Aorta (tissue), 5 donors: ENCODE results near the gene ASCL5. TPM values are rescaled to one million over a fixed set of nuclear protein-coding genes. Genes with fewer than 3 reads are reported as not detected.

Source experiments
- ATAC-seq: fragments of 200-7000 bp; cut with Tn5 transposase; one replicate; pipeline ENCODE4 v1.9.1; 2022; ENCODE audit warnings: moderate library complexity; ENCODE audit not compliant: low FRiP score
- DNase-seq, 2 donors: peaks; one replicate each; pipeline ENCODE4 v3.0.0-alpha.2; 2020
- H3K27ac ChIP-seq, 2 donors: one replicate each; pipeline ENCODE4 v1.5.1; 2013; ENCODE audit warnings: low read length in 2 of 2, mild to moderate bottlenecking in 2 of 2, moderate library complexity in 2 of 2, control low read depth in 1 of 2, inconsistent platforms in 1 of 2, low read depth in 1 of 2
- H3K27me3 ChIP-seq, 2 donors: one replicate each; pipeline ENCODE4 v1.6.1; 2013; ENCODE audit warnings: control low read depth in 1 of 2, low read length in 1 of 2, mild to moderate bottlenecking in 1 of 2, moderate library complexity in 1 of 2; ENCODE audit not compliant: insufficient read depth in 2 of 2, control insufficient read depth in 1 of 2
- H3K36me3 ChIP-seq, 2 donors: one replicate each; pipeline ENCODE4 v1.6.1; 2013; ENCODE audit warnings: control low read depth in 1 of 2, low read length in 1 of 2, mild to moderate bottlenecking in 1 of 2; ENCODE audit not compliant: insufficient read depth in 2 of 2, control insufficient read depth in 1 of 2
- H3K4me1 ChIP-seq, 2 donors: one replicate each; pipeline ENCODE4 v1.6.1; 2013; ENCODE audit warnings: low read length in 2 of 2, control low read depth in 1 of 2, mild to moderate bottlenecking in 1 of 2, moderate library complexity in 1 of 2; ENCODE audit not compliant: insufficient read depth in 2 of 2, control insufficient read depth in 1 of 2
- H3K4me3 ChIP-seq, 2 donors: one replicate each; pipeline ENCODE4 v1.5.1; 2013; ENCODE audit warnings: low read length in 2 of 2, control low read depth in 1 of 2, mild to moderate bottlenecking in 1 of 2
- H3K9me3 ChIP-seq: one replicate; pipeline ENCODE4 v1.6.1; 2013; ENCODE audit warnings: mild to moderate bottlenecking, low read length; ENCODE audit not compliant: control insufficient read depth
- WGBS, 2 donors: extraction: QIAGEN DNeasy Blood & Tissue Kit; methylation state at CpG; one replicate each; pipeline ENCODE4 v1.1.7; 2013; 5-methylcytosine and 5-hydroxymethylcytosine counted together
- intact Hi-C, 2 donors: fragments of 100-400 bp; cut with DNase I; formaldehyde crosslinking; loops; one replicate each; pipeline versions ENCODE4 v1.14.2 to v1.15.0; 2022
- polyA plus RNA-seq, 2 donors: library from polyadenylated mRNA; stranded (reverse); fragments of 200-250 nt; gene quantifications; one replicate each; pipeline ENCODE4 v1.2.3, GENCODE V29; 2013
- total RNA-seq, 2 donors: library from RNA; stranded (reverse); fragmentation: NEBNext Ultra II Directional; extraction: Animal tissue kit (Norgen Biotek cat#: 25700); gene quantifications; one replicate each; pipeline ENCODE4 v1.2.1, GENCODE V29; 2021
- donor health status: healthy with polysubstance abuse.
- donor health status: Bipolar disorder and iron deficiency.
- donor health status: DM: no; HTN: no; CAD: no.
- donor health status: DM: no; HTN: no; CAD: no.
- donor health status: DM: yes; HTN: yes; CAD: no.

The ASCL5 gene
- total and polyA plus RNA-seq, 4 donors: 0.28 TPM; not detected in 3

DNA sequence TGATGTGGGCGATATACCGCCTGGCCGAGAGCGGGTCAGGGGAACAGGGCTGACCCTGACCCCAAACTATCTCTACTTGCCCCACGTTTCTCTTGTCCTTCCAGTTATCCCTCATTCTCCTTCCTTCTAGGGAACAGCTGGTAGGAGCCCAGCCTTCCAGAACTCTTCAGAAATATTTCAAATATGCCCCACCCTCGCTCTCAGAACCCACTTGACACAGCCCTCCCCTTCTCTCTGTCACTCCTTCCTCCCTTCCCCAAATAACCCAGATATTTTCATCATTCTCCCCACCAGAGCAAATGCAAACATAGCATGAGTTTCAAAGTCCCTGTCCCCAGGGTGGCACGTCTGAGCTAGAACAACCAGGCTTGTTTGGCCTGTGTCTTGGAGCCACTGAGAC, 15.8 kb downstream of the ASCL5 start:
- WGBS, 2 donors: 85% methylated on average over 7 of the region's 7 CpGs
- Histone ChIP-seq H3K4me3 (no peak overlapping the region), H3K27me3 (no peaks in the 10 kb centered on the region), H3K4me1 (no peaks in the 10 kb centered on the region), H3K9me3 (no peaks in the 10 kb centered on the region), H3K27ac (no peak overlapping the region), H3K36me3 (no peaks in the 10 kb centered on the region)
- DNase-seq (no peak), ATAC-seq (no peak)
- intact Hi-C loops: loop anchor here (5.0 to 10.0 kb wide), 4 partner anchors 64 to 486 kb away; partner anchors contain the start of genes KIF14 (in 1 of the 2) and KIF21B (in 1 of the 2)

DNA sequence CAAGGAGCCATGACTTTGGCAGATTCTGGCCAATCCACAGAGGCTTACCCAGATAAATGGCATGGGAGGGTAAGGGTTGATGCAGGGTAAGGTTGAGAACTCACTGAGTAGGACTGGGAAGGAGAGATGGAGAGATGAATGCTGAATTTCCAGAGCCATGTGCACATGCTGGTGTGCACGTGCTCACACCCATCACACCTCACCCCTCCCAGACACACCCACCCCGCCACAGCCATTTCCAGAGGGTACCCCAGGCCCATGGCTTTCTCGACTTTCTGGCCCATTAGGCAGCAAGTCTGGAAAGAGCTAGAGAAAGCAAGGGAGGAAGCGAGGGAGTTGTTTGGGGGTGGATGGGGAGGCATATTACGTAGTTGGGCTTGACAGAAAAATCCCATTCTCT, 16.4 kb downstream of the ASCL5 start:
- intact Hi-C loops: loop anchor here (5.0 to 10.0 kb wide), 4 partner anchors 63 to 486 kb away; partner anchors contain the start of genes KIF14 (in 1 of the 2) and KIF21B (in 1 of the 2)
- H3K4me3 ChIP-seq: no peak overlapping the region
- H3K9me3 ChIP-seq: no peaks in the 10 kb centered on the region
- H3K36me3 ChIP-seq: no peaks in the 10 kb centered on the region
- no peak for DNase-seq
- H3K4me1 ChIP-seq: no peaks in the 10 kb centered on the region
- no peaks in the 10 kb centered on the region for H3K27me3 ChIP-seq
- no peak for ATAC-seq
- no peak overlapping the region for H3K27ac ChIP-seq
- 93 to 99% methylated on average over 5 of the region's 5 CpGs for WGBS, 2 donors

DNA sequence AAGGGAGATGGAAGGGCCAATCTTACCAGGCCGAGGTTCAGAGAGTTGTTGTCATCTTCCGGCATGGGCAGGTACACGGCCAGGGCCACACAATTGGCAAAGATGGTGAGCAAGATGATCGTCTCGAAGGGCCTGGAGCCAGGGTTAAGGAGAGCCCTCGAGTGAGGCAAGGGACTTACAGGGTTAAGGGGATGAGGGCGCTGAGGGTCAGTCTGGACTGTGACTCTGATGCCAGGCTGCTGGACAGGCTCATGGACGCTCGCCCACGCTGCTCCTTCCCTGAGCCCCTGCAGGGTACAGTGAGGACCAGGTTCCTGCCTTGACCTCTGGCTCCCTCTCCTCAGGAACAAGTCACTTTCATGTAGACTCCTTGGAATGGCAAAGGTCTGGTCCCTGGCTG, 16.8 kb downstream of the ASCL5 start:
- Histone ChIP-seq H3K27ac (no peak overlapping the region), H3K36me3 (no peaks in the 10 kb centered on the region), H3K27me3 (no peaks in the 10 kb centered on the region), H3K9me3 (no peaks in the 10 kb centered on the region), H3K4me1 (no peaks in the 10 kb centered on the region), H3K4me3 (no peak overlapping the region)
- DNase-seq: no peak
- intact Hi-C loops: loop anchor here (5.0 to 10.0 kb wide), 4 partner anchors 63 to 485 kb away; partner anchors contain the start of genes KIF14 (in 1 of the 2) and KIF21B (in 1 of the 2)
- WGBS, 2 donors: 91 to 95% methylated on average over 10 of the region's 10 CpGs
- no peak for ATAC-seq

DNA sequence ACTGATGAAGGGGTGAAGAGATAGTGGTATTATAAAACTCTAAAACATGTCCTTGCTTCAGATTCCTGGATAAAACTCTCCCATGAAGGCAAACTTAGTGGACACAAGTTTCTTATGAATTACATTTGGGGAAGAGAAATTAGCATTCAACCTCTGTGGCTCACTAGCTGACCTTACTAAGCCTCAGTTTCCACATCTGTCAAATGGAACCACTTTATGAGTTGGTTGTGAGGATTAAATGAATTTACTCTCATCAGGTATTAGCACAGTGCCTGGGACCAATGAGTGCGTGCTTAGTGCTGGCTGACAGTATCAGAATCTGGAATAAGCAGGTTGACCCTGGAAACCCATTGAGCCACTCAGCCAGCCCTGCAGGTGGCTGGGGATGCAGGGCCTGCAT, 17.3 kb downstream of the ASCL5 start:
- intact Hi-C loops: loop anchor here (5.0 to 10.0 kb wide), 4 partner anchors 62 to 485 kb away; partner anchors contain the start of genes KIF14 (in 1 of the 2) and KIF21B (in 1 of the 2)
- no peak overlapping the region for H3K4me3 ChIP-seq

DNA sequence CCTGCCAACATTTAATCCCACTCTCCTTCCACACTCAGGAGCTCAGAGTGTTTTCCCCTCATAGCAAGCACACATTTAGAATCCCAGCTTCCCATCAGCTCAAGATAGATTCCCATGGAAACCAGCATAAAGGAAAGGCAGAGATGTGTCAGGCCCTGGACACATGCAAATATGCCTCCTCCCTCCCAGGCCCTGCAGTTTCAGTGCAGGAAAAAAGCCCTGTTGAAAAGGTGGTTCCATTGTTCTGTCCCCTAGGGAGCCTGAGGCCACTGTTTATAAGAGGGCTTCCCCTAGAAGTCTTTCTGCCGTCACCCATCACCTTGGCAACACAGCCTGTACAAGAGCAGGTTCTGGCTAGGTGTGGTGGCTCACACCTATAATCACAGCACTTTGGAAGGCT, 18.4 kb downstream of the ASCL5 start:
- Histone ChIP-seq H3K4me1 (no peaks in the 10 kb centered on the region), H3K9me3 (no peaks in the 10 kb centered on the region), H3K27me3 (no peaks in the 10 kb centered on the region), H3K4me3 (no peak overlapping the region), H3K36me3 (no peaks in the 10 kb centered on the region), H3K27ac (no peak overlapping the region)
- intact Hi-C loops: no loop called here
- WGBS, 2 donors: 93 to 94% methylated on average over 1 of the region's 1 CpG
- DNase-seq (no peak), ATAC-seq (no peak)

More for the DNA sequence above, 17.3 kb downstream of the ASCL5 start:
- Histone ChIP-seq H3K4me1 (no peaks in the 10 kb centered on the region), H3K27ac (no peak overlapping the region), H3K9me3 (no peaks in the 10 kb centered on the region), H3K27me3 (no peaks in the 10 kb centered on the region), H3K36me3 (no peaks in the 10 kb centered on the region)
- no peak for ATAC-seq
- no peak for DNase-seq
- WGBS, 2 donors: 94 to 96% methylated on average over 1 of the region's 1 CpG

DNA sequence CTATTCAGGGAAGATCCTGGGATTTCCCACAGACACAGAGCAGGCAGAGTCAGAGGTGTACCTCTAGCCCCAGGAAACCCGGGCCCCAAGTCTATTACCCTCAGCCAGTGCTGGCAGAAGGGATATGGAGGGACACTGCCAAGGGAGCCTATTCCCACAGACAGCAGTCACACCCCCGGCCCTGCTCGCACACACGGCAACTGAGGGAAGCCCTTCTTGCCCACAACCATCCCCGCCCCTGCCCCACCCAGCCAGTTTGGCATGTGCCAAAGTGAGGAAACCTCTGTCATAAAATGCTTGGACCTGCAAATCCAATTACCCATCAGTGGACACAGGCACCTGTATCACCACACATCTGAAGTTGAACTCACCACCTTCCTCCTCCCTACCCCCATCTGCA, 21.3 kb downstream of the ASCL5 start:
- WGBS, 2 donors: 86 to 88% methylated on average over 5 of the region's 5 CpGs
- DNase-seq (peak in 1 of 2 donors; percentile 66), ATAC-seq (no peak)
- Histone ChIP-seq H3K9me3 (no peaks in the 10 kb centered on the region), H3K36me3 (no peaks in the 10 kb centered on the region), H3K27me3 (no peaks in the 10 kb centered on the region), H3K27ac (no peak overlapping the region), H3K4me3 (no peak overlapping the region), H3K4me1 (no peaks in the 10 kb centered on the region)
- intact Hi-C loops: no loop called here

DNA sequence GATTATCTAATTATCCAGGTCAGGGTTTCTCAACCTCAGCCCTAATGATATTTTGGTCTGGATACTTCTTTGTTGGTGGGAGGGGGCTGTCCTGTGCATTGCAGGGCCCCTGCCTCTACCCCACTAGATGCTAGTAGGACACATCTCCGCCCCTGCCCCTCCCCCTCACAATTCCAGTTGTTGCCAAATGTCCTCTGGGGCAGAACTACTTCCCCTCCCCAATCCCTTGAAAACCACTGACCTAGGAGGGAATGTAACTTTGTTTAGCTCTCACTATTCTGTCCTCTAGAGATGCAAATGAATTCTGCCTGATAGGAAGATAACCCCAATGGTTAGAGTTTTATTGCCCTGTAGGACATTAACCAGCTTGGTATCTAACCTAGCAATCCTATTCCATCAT, 22.8 kb downstream of the ASCL5 start:
- H3K36me3 ChIP-seq: no peaks in the 10 kb centered on the region
- WGBS, 2 donors: 63 to 69% methylated on average over 1 of the region's 1 CpG
- H3K4me1 ChIP-seq: no peaks in the 10 kb centered on the region
- no peak overlapping the region for H3K27ac ChIP-seq
- intact Hi-C loops: no loop called here
- no peaks in the 10 kb centered on the region for H3K9me3 ChIP-seq
- no peaks in the 10 kb centered on the region for H3K27me3 ChIP-seq
- no peak overlapping the region for H3K4me3 ChIP-seq
- no peak for ATAC-seq
- peak in 1 of 2 donors; percentile 39 for DNase-seq

DNA sequence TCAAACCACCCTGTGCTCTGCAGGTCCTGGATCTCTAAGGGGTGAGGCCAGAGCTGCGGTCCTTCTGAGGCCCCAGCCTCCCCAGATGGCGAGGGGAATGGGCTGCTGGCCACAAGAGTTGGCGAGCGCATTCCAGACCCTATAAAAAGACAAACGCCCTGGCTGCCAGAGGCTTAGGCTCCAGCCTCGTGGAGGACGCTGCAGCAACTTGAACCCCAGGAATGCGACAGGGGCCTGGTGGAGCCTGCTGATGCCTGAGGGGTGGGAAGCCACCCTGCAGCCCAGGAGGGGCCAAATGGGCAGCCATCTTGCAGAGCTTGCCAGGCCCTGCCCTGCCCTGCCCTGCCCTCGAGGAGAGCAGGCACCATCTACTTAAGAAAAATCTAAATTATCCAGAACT, 23.3 kb downstream of the ASCL5 start:
- WGBS, 2 donors: 45 to 70% methylated on average over 9 of the region's 9 CpGs
- Histone ChIP-seq H3K36me3 (no peaks in the 10 kb centered on the region), H3K4me1 (no peaks in the 10 kb centered on the region), H3K9me3 (no peaks in the 10 kb centered on the region), H3K4me3 (no peak overlapping the region), H3K27ac (no peak overlapping the region), H3K27me3 (no peaks in the 10 kb centered on the region)
- ATAC-seq (no peak), DNase-seq (peak in 1 of 2 donors; percentile 27)
- intact Hi-C loops: no loop called here

DNA sequence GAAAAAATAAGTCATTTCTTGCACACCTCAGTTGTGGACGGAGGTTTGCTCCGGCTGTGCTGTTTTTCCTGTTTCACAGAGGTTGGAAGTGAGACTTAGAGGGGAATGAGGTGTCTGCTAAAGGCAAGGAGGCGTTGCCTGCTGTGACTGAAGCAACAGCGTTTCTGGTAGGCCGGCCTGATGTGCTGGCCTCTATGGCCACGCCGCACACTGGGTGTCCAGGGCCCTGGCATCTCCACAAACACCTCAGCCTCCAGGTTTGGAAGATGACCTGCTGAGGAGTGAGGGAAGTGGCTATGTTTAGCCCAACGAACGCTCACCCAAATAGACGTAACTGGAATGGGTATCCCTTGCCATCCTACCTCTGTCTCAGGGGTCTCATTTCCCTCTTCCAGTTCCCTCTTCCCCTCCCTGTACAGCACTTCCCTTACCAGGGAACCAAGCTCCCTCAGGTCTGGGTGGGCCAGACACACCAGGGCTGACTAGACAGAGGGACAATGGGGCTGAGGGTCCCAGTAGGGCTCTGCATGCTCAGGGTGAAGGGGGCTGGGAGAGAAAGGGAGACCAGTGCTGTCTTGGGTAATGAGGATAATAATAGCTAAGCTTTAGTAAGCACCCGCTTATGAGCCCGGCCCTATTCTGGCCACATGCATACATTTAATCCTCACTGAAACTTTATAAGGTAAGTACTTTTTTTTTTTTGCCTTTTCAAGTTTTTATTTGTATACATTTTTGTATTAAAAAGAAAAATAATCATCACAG, 26.6 kb downstream of the ASCL5 start:
- no peaks in the 10 kb centered on the region for H3K4me1 ChIP-seq
- no peak overlapping the region for H3K4me3 ChIP-seq
- DNase-seq: peak in 1 of 2 donors; percentile 28
- ATAC-seq: no peak
- no peaks in the 10 kb centered on the region for H3K36me3 ChIP-seq
- 94% methylated on average over 12 of the region's 12 CpGs for WGBS, 2 donors
- no peaks in the 10 kb centered on the region for H3K27me3 ChIP-seq
- intact Hi-C loops: no loop called here
- no peaks in the 10 kb centered on the region for H3K9me3 ChIP-seq
- H3K27ac ChIP-seq: no peak overlapping the region
